Hepatocyte (in vitro differentiated cells): Measurements from ENCODE around the gene SPATS2.

ENCODE experiments used
- EZH2 ChIP-seq: fragments of 200-600 bp; sonication (generic); IDR thresholded peaks from 2 replicates; pipeline ENCODE4 v1.6.1; 2016; ENCODE audit warnings: antibody characterized with exemption, mild to moderate bottlenecking, borderline replicate concordance
- TF ChIP-seq, protein P1 (sequence below): fragments of 200-600 bp; sonication (generic); IDR thresholded peaks from 2 replicates; pipeline ENCODE4 v1.5.1; 2016; ENCODE audit warnings: antibody characterized with exemption, mild to moderate bottlenecking; ENCODE audit not compliant: poor library complexity

- TF ChIP-seq, protein P1, sequence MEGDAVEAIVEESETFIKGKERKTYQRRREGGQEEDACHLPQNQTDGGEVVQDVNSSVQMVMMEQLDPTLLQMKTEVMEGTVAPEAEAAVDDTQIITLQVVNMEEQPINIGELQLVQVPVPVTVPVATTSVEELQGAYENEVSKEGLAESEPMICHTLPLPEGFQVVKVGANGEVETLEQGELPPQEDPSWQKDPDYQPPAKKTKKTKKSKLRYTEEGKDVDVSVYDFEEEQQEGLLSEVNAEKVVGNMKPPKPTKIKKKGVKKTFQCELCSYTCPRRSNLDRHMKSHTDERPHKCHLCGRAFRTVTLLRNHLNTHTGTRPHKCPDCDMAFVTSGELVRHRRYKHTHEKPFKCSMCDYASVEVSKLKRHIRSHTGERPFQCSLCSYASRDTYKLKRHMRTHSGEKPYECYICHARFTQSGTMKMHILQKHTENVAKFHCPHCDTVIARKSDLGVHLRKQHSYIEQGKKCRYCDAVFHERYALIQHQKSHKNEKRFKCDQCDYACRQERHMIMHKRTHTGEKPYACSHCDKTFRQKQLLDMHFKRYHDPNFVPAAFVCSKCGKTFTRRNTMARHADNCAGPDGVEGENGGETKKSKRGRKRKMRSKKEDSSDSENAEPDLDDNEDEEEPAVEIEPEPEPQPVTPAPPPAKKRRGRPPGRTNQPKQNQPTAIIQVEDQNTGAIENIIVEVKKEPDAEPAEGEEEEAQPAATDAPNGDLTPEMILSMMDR = no peak
- no peak for TF ChIP-seq EZH2
Observed at GRCh38 chr12:49512546-49512945, 145.3 kb downstream of the SPATS2 start.
